ENCODE measurements around the gene MDFI.

MDFI gene

DNA sequence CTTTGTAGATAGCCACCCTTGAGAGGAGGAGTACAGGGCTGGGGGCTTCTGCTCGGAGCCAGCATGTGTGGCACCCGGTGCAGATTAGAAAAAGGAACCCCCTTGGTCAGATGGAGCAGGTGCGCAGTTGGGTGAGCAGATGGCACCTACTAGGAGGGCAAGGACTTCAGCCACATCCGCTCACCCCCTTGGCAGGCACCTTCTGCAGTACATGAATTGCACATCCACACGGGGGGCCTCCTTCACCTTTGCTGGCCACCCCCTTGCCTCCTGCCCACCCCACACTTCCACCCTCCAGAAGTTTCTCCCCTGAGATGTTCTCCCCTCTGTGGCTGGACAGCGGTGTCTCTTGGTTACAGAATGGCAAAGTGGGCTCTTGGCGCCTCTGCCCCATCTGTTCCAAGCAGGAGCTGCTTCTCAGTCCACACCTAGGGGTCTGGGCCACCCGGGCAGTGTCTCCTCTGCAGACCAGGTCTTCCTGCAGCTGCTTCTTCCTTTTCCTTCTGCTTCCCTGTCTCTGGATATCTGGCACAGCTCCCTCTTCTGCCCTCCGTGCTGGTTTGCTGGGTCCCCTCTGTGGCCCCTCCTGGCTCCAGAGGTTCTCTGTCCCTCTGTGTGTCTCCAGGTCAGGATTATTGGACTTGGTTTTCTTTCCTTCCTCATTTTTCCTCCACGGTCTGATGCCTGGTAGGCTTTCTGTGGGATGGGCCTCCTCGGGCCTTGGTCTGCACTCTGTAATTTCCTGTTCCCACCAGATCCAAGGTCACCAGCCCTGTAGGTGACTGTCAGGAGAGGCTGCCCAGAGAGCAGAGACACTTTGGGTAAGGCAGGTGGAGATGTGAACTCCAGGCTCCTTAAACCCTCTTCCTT, 4.1 kb downstream of the MDFI start:
- no peak for TF ChIP-seq CTCF (conservative IDR thresholded peaks at IDR 0.05)
- no peak overlapping the region for H3K27ac ChIP-seq

GRCh38 chr6:41642960-41643898, 5.0 kb downstream of the MDFI start:
- TF ChIP-seq CTCF (conservative IDR thresholded peaks at IDR 0.05), result no peak
- no peak overlapping the region for H3K27ac ChIP-seq

DNA sequence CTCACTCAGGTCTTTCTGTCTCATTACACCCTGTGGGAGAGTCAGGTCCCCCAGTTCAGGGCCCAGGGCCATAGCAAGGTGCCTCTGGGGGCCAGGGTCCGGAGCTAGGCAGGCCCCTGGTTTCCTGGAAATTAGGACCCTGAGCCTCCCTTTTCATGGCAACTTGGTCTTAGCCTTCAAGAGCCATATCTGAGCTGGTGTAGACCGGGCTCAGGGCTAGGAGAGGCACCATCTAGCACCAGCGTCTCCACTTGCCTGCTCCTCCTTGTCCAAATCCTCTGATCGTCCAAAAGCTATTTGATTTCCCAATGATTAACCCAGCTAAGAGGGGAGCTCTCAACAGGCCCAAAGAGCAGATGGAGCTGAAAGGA, 5.6 kb downstream of the MDFI start:
- H3K27ac ChIP-seq, result no peak overlapping the region
- no peak for TF ChIP-seq CTCF (conservative IDR thresholded peaks at IDR 0.05)

GRCh38 chr6:41644297-41644879, 6.1 kb downstream of the MDFI start:
- TF ChIP-seq CTCF (conservative IDR thresholded peaks at IDR 0.05), result no peak
- H3K27ac ChIP-seq, result no peak overlapping the region

GRCh38 chr6:41645007-41645618, 6.8 kb downstream of the MDFI start:
- no peak overlapping the region for H3K27ac ChIP-seq
- no peak for TF ChIP-seq CTCF (conservative IDR thresholded peaks at IDR 0.05)

GRCh38 chr6:41646026-41646795, 7.9 kb downstream of the MDFI start:
- TF ChIP-seq CTCF (conservative IDR thresholded peaks at IDR 0.05), result no peak
- H3K27ac ChIP-seq, result no peak overlapping the region
